Osteoblast (primary cell): Measurements from ENCODE around the gene SYPL2. TPM values are rescaled to one million over a fixed set of nuclear protein-coding genes. Genes with fewer than 3 reads are reported as not detected.
"Not testable (repeated sequence)": the region's sequence is repeated elsewhere in the genome, so short reads cannot be mapped to it uniquely, and the experiment has no call there.

Source experiments
- DNase-seq: peaks from one replicate; pipeline ENCODE4 v3.0.0; 2011; ENCODE audit warnings: low spot score, mixed read lengths; ENCODE audit not compliant: insufficient read length; ENCODE audit errors: missing footprints
- H2AFZ ChIP-seq: 2 replicates; pipeline ENCODE4 v1.6.0; 2011; ENCODE audit warnings: mild to moderate bottlenecking, low read length
- H3K27ac ChIP-seq: 2 replicates; pipeline ENCODE4 v1.5.1; 2011; ENCODE audit warnings: mild to moderate bottlenecking, low read depth, low read length, moderate library complexity
- H3K27me3 ChIP-seq: 2 replicates; pipeline ENCODE4 v1.6.0; 2012; ENCODE audit warnings: mild to moderate bottlenecking, control low read depth, inconsistent platforms, low read length, moderate library complexity; ENCODE audit not compliant: insufficient read depth
- H3K36me3 ChIP-seq: 2 replicates; pipeline ENCODE4 v1.5.1; 2011; ENCODE audit warnings: mild to moderate bottlenecking, low read length, control low read depth, moderate library complexity; ENCODE audit not compliant: insufficient read depth
- H3K4me1 ChIP-seq: 2 replicates; pipeline ENCODE4 v1.5.1; 2011; ENCODE audit warnings: mild to moderate bottlenecking, low read length, control low read depth, moderate library complexity; ENCODE audit not compliant: insufficient read depth
- H3K4me2 ChIP-seq: 2 replicates; pipeline ENCODE4 v1.6.0; 2011; ENCODE audit warnings: mild to moderate bottlenecking, low read length; ENCODE audit not compliant: insufficient read depth
- H3K4me3 ChIP-seq: fragments of 200-600 bp; sonication (generic); 3 replicates; pipeline ENCODE4 v1.5.1; 2012; ENCODE audit warnings: mild to moderate bottlenecking, low read length, inconsistent platforms; ENCODE audit not compliant: insufficient read depth
- H3K79me2 ChIP-seq: 2 replicates; pipeline ENCODE4 v1.6.0; 2012; ENCODE audit warnings: mild to moderate bottlenecking, low read length, control low read depth, inconsistent platforms; ENCODE audit not compliant: insufficient read depth
- H3K9me3 ChIP-seq: 2 replicates; pipeline ENCODE4 v1.5.1; 2011; ENCODE audit warnings: low read depth, low read length, control low read depth
- H4K20me1 ChIP-seq: 2 replicates; pipeline ENCODE4 v1.6.0; 2012; ENCODE audit warnings: mild to moderate bottlenecking, low read length, control low read depth; ENCODE audit not compliant: insufficient read depth
- total RNA-seq: library from RNA; depleted of rRNA; stranded (reverse); fragments of >200 nt; gene quantifications from 2 replicates; pipeline ENCODE4 v1.2.3, GENCODE V29; 2012
- TF ChIP-seq, protein P1 (sequence below): IDR thresholded peaks from 2 replicates; pipeline ENCODE4 v1.5.1; 2011; ENCODE audit warnings: mild to moderate bottlenecking, low read depth, low read length, moderate library complexity; ENCODE audit errors: extremely low read depth

Gene SYPL2
- total RNA-seq, 1 donor: 1.8 TPM

GRCh38 chr1:109444346-109444745 is 22.0 kb upstream of the SYPL2 start:
- H3K4me1 ChIP-seq: peaks cover 3% of the 10 kb centered on the region
- H3K4me3 ChIP-seq: no peak overlapping the region
- H3K9me3 ChIP-seq: no peaks in the 10 kb centered on the region
- no peak overlapping the region for H3K4me2 ChIP-seq
- H3K27ac ChIP-seq: no peak overlapping the region
- H3K36me3 ChIP-seq: no peaks in the 10 kb centered on the region
- DNase-seq: no peak
- no peak overlapping the region for H2AFZ ChIP-seq
- TF ChIP-seq, protein P1, sequence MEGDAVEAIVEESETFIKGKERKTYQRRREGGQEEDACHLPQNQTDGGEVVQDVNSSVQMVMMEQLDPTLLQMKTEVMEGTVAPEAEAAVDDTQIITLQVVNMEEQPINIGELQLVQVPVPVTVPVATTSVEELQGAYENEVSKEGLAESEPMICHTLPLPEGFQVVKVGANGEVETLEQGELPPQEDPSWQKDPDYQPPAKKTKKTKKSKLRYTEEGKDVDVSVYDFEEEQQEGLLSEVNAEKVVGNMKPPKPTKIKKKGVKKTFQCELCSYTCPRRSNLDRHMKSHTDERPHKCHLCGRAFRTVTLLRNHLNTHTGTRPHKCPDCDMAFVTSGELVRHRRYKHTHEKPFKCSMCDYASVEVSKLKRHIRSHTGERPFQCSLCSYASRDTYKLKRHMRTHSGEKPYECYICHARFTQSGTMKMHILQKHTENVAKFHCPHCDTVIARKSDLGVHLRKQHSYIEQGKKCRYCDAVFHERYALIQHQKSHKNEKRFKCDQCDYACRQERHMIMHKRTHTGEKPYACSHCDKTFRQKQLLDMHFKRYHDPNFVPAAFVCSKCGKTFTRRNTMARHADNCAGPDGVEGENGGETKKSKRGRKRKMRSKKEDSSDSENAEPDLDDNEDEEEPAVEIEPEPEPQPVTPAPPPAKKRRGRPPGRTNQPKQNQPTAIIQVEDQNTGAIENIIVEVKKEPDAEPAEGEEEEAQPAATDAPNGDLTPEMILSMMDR: no peak
- no peaks in the 10 kb centered on the region for H3K79me2 ChIP-seq
- no peaks in the 10 kb centered on the region for H4K20me1 ChIP-seq
- H3K27me3 ChIP-seq: peaks cover 13% of the 10 kb centered on the region

GRCh38 chr1:109445949-109446695 is 20.2 kb upstream of the SYPL2 start:
- H3K36me3 ChIP-seq, H3K9me3 ChIP-seq, H3K27ac ChIP-seq, H4K20me1 ChIP-seq, H3K4me1 ChIP-seq, H3K4me3 ChIP-seq, H3K79me2 ChIP-seq, H3K4me2 ChIP-seq, H2AFZ ChIP-seq, DNase-seq: not testable (repeated sequence)
- peaks cover 24% of the 10 kb centered on the region for H3K27me3 ChIP-seq

- no peaks in the 10 kb centered on the region for H3K4me1 ChIP-seq
- H3K4me3 ChIP-seq: no peak overlapping the region
- TF ChIP-seq, protein P1: no peak
- no peak for DNase-seq
- H3K4me2 ChIP-seq: no peak overlapping the region
- H4K20me1 ChIP-seq: no peaks in the 10 kb centered on the region
- H3K27ac ChIP-seq: no peak overlapping the region
- no peaks in the 10 kb centered on the region for H3K9me3 ChIP-seq
- H2AFZ ChIP-seq: peak overlapping the region; percentile 44
- H3K36me3 ChIP-seq: no peaks in the 10 kb centered on the region
- H3K79me2 ChIP-seq: no peaks in the 10 kb centered on the region
- peaks cover 29% of the 10 kb centered on the region for H3K27me3 ChIP-seq
These were observed 18.8 kb upstream of the SYPL2 start for GRCh38 chr1:109447524-109447923.

- Histone ChIP-seq H2AFZ (no peak overlapping the region), H3K27ac (no peak overlapping the region), H3K36me3 (no peaks in the 10 kb centered on the region), H3K27me3 (peaks cover 30% of the 10 kb centered on the region), H3K79me2 (no peaks in the 10 kb centered on the region), H3K4me2 (no peak overlapping the region), H4K20me1 (no peaks in the 10 kb centered on the region), H3K9me3 (peaks cover 2% of the 10 kb centered on the region), H3K4me3 (no peak overlapping the region), H3K4me1 (no peaks in the 10 kb centered on the region)
- TF ChIP-seq, protein P1: no peak
- no peak for DNase-seq
These were observed 11.7 kb upstream of the SYPL2 start for GRCh38 chr1:109454497-109455133.
